ENCODE data around the gene PRPF6.
"Not testable (repeated sequence)": the region's sequence is repeated elsewhere in the genome, so short reads cannot be mapped to it uniquely, and the experiment has no call there.

The PRPF6 gene

GRCh38 chr20:63961664-63962425, 19.1 kb upstream of the PRPF6 start:
- DNase-seq, result no peak

- DNase-seq, result no peak
Observed at GRCh38 chr20:63962426-63963347, 18.2 kb upstream of the PRPF6 start.

GRCh38 chr20:63963348-63963741, 17.6 kb upstream of the PRPF6 start:
- no peak for DNase-seq

- no peak for DNase-seq
Observed at GRCh38 chr20:63963784-63964301, 17.1 kb upstream of the PRPF6 start.

- peak; percentile 1 for DNase-seq
Observed at GRCh38 chr20:63964412-63964811, 16.5 kb upstream of the PRPF6 start.

- peak; percentile 1 for DNase-seq
Observed at GRCh38 chr20:63966172-63966943, 14.6 kb upstream of the PRPF6 start.

GRCh38 chr20:63966944-63967322, 14.0 kb upstream of the PRPF6 start:
- DNase-seq, result peak; percentile 1

GRCh38 chr20:63967330-63968135, 13.4 kb upstream of the PRPF6 start:
- DNase-seq, result peak; percentile 1

GRCh38 chr20:63968136-63968927, 12.6 kb upstream of the PRPF6 start:
- DNase-seq, result no peak

- DNase-seq, result peak; percentile 53
Observed at GRCh38 chr20:63968928-63969760, 11.8 kb upstream of the PRPF6 start.

GRCh38 chr20:63969838-63970713, 10.9 kb upstream of the PRPF6 start, which contains the start of gene ZNF512B:
Gene ZNF512B, minus strand, starts transcription at chr20:63969930. Its CDS starts 1,980 bp downstream, at chr20:63967950.
- peak; percentile 67 for DNase-seq

- no peak for DNase-seq
Observed at GRCh38 chr20:63970714-63971431, 10.1 kb upstream of the PRPF6 start.

GRCh38 chr20:63971960-63972311, 9.0 kb upstream of the PRPF6 start:
- DNase-seq, result not testable (repeated sequence)

- DNase-seq, result no peak
Observed at GRCh38 chr20:63972312-63973159, 8.4 kb upstream of the PRPF6 start.

GRCh38 chr20:63973160-63973479, 7.8 kb upstream of the PRPF6 start:
- DNase-seq, result no peak

GRCh38 chr20:63973636-63974401, 7.1 kb upstream of the PRPF6 start:
- DNase-seq, result peak; percentile 84
